ENCODE results near the gene KCTD15. TPM values are rescaled to one million over a fixed set of nuclear protein-coding genes. Genes with fewer than 3 reads are reported as not detected.

KCTD15 gene
- total and polyA plus RNA-seq, 4 donors: 13.8 to 42.7 (median 30.5) TPM

- ATAC-seq (ENCODE audit: insufficient read depth, low FRiP score): no peak
- Histone ChIP-seq H3K27ac (ENCODE audit: low read depth in 1 of 2, low read length in 1 of 2) (no peak overlapping the region), H3K4me1 (ENCODE audit: control insufficient read depth in 5 of 5, insufficient read depth in 5 of 5, low read length in 5 of 5) (peaks cover 0 to 2% (median 0%) of the 10 kb centered on the region in 5 donors), H3K4me3 (no peak overlapping the region), H3K9me3 (ENCODE audit: control insufficient read depth in 4 of 4, insufficient read depth in 3 of 4, low read length in 3 of 4) (no peaks in the 10 kb centered on the region), H3K27me3 (ENCODE audit: control insufficient read depth in 3 of 3, insufficient read depth in 3 of 3, low read length in 2 of 3) (no peaks in the 10 kb centered on the region), H3K9ac (ENCODE audit: insufficient read depth in 1 of 2, low read length in 2 of 2) (no peak overlapping the region), H3K36me3 (ENCODE audit: control insufficient read depth in 4 of 4, insufficient read depth in 4 of 4, low read length in 4 of 4) (no peaks in the 10 kb centered on the region)
- 34 to 35% methylated on average over 19 of the region's 19 CpGs for WGBS, 2 donors
- TF ChIP-seq CTCF (IDR thresholded peaks at IDR 0.05; ENCODE audit: control extremely low read depth, extremely low read depth): peak; percentile 71
- DNase-seq: peak; percentile 49 to 60 (median 55)
These were observed 25.1 kb upstream of the KCTD15 start for GRCh38 chr19:33771384-33772101.

- H3K4me3 ChIP-seq: no peak overlapping the region
- H3K9ac ChIP-seq (ENCODE audit: insufficient read depth in 1 of 2, low read length in 2 of 2): no peak overlapping the region
- no peaks in the 10 kb centered on the region for H3K9me3 ChIP-seq (ENCODE audit: control insufficient read depth in 4 of 4, insufficient read depth in 3 of 4, low read length in 3 of 4)
- DNase-seq (no peak), ATAC-seq (ENCODE audit: insufficient read depth, low FRiP score) (no peak)
- 94 to 96% methylated on average over 72 of the region's 72 CpGs for WGBS, 2 donors
- peaks cover 0 to 2% (median 0%) of the 10 kb centered on the region in 5 donors for H3K4me1 ChIP-seq (ENCODE audit: control insufficient read depth in 5 of 5, insufficient read depth in 5 of 5, low read length in 5 of 5)
- no peak overlapping the region for H3K27ac ChIP-seq (ENCODE audit: low read depth in 1 of 2, low read length in 1 of 2)
- H3K36me3 ChIP-seq (ENCODE audit: control insufficient read depth in 4 of 4, insufficient read depth in 4 of 4, low read length in 4 of 4): no peaks in the 10 kb centered on the region
- H3K27me3 ChIP-seq (ENCODE audit: control insufficient read depth in 3 of 3, insufficient read depth in 3 of 3, low read length in 2 of 3): no peaks in the 10 kb centered on the region
- TF ChIP-seq CTCF (IDR thresholded peaks at IDR 0.05; ENCODE audit: control extremely low read depth, extremely low read depth): no peak
These were observed 24.4 kb upstream of the KCTD15 start for GRCh38 chr19:33772102-33772857.

- no peaks in the 10 kb centered on the region for H3K27me3 ChIP-seq (ENCODE audit: control insufficient read depth in 3 of 3, insufficient read depth in 3 of 3, low read length in 2 of 3)
- WGBS, 2 donors: 94 to 96% methylated on average over 23 of the region's 23 CpGs
- no peak for ATAC-seq (ENCODE audit: insufficient read depth, low FRiP score)
- DNase-seq: no peak
- no peaks in the 10 kb centered on the region for H3K4me1 ChIP-seq (ENCODE audit: control insufficient read depth in 5 of 5, insufficient read depth in 5 of 5, low read length in 5 of 5)
- no peak for TF ChIP-seq CTCF (IDR thresholded peaks at IDR 0.05; ENCODE audit: control extremely low read depth, extremely low read depth)
- H3K9me3 ChIP-seq (ENCODE audit: control insufficient read depth in 4 of 4, insufficient read depth in 3 of 4, low read length in 3 of 4): no peaks in the 10 kb centered on the region
- H3K4me3 ChIP-seq: no peak overlapping the region
- H3K36me3 ChIP-seq (ENCODE audit: control insufficient read depth in 4 of 4, insufficient read depth in 4 of 4, low read length in 4 of 4): no peaks in the 10 kb centered on the region
- H3K9ac ChIP-seq (ENCODE audit: insufficient read depth in 1 of 2, low read length in 2 of 2): no peak overlapping the region
- H3K27ac ChIP-seq (ENCODE audit: low read depth in 1 of 2, low read length in 1 of 2): no peak overlapping the region
These were observed 23.9 kb upstream of the KCTD15 start for GRCh38 chr19:33772858-33773180.

Measured in lung (tissue), 12 donors.